Limb (tissue), 2 donors: ENCODE data around the gene XK.

Experiments
- DNase-seq, 2 donors: peaks; one replicate each; pipeline ENCODE4 v3.0.0-alpha.2; 2016; ENCODE audit errors: extremely low spot score in 2 of 2

XK gene

GRCh38 chrX:37678574-37678973 lies 7.0 kb upstream of the XK start:
- no peak for DNase-seq

GRCh38 chrX:37679230-37679629 lies 6.4 kb upstream of the XK start:
- no peak for DNase-seq

GRCh38 chrX:37679888-37680287 lies 5.7 kb upstream of the XK start:
- no peak for DNase-seq

GRCh38 chrX:37684426-37684825 lies 1.2 kb upstream of the XK start:
- DNase-seq, result no peak

- DNase-seq, result no peak
Measured at GRCh38 chrX:37684973-37685372, 618 bp upstream of the XK start.

GRCh38 chrX:37686369-37686995 lies 891 bp downstream of the XK start:
- no peak for DNase-seq

GRCh38 chrX:37686996-37687395 lies 1.4 kb downstream of the XK start:
- no peak for DNase-seq

- no peak for DNase-seq
Measured at GRCh38 chrX:37690119-37690518, 4.5 kb downstream of the XK start.

- DNase-seq, result no peak
Measured at GRCh38 chrX:37692918-37693317, 7.3 kb downstream of the XK start.

- no peak for DNase-seq
Measured at GRCh38 chrX:37697169-37697760, 11.7 kb downstream of the XK start.

- DNase-seq, result no peak
Measured at GRCh38 chrX:37701588-37701987, 16.0 kb downstream of the XK start.

- DNase-seq, result no peak
Measured at GRCh38 chrX:37711991-37712390, 26.4 kb downstream of the XK start.

GRCh38 chrX:37712458-37712857 lies 26.9 kb downstream of the XK start:
- no peak for DNase-seq

- DNase-seq, result no peak
Measured at GRCh38 chrX:37714479-37714878, 28.9 kb downstream of the XK start.

GRCh38 chrX:37716602-37717001 lies 31.0 kb downstream of the XK start:
- no peak for DNase-seq

GRCh38 chrX:37717708-37718107 lies 32.1 kb downstream of the XK start:
- DNase-seq, result no peak

- DNase-seq, result no peak
Measured at GRCh38 chrX:37722595-37722994, 37.0 kb downstream of the XK start.

GRCh38 chrX:37726346-37726745 lies 40.8 kb downstream of the XK start:
- DNase-seq, result no peak

- peak; percentile 58 to 75 for DNase-seq
Measured at GRCh38 chrX:37745354-37745753, 59.8 kb downstream of the XK start.

GRCh38 chrX:37745835-37746217 lies 60.2 kb downstream of the XK start:
- no peak for DNase-seq

- DNase-seq, result no peak
Measured at GRCh38 chrX:37746218-37746941, 60.8 kb downstream of the XK start.

- no peak for DNase-seq
Measured at GRCh38 chrX:37746951-37747350, 61.4 kb downstream of the XK start.

GRCh38 chrX:37752281-37752680 lies 66.7 kb downstream of the XK start:
- no peak for DNase-seq
